Fibroblast of villous mesenchyme (primary cell): Measurements from ENCODE around the gene PPME1. TPM values are rescaled to one million over a fixed set of nuclear protein-coding genes. Genes with fewer than 3 reads are reported as not detected.

Source experiments
- DNase-seq: peaks from one replicate; pipeline ENCODE4 v3.0.0-alpha.2; 2010; ENCODE audit warnings: low read depth
- H3K4me3 ChIP-seq: 2 replicates; pipeline ENCODE4 v1.5.1; 2011; ENCODE audit warnings: low read depth, mild to moderate bottlenecking, low read length
- CTCF ChIP-seq: IDR thresholded peaks from 2 replicates; pipeline ENCODE4 v1.5.1; 2012; ENCODE audit warnings: low read depth, mild to moderate bottlenecking, low read length; ENCODE audit not compliant: insufficient read depth
- total RNA-seq: library from RNA; depleted of rRNA; stranded (reverse); fragments of >200 nt; gene quantifications from 2 replicates; pipeline ENCODE4 v1.2.3, GENCODE V29; 2012

PPME1 gene
- total RNA-seq, 1 donor = 165 TPM

GRCh38 chr11:74269161-74269811, 98.2 kb downstream of the PPME1 start:
- no peak for TF ChIP-seq CTCF
- DNase-seq = peak; percentile 93
- no peak overlapping the region for H3K4me3 ChIP-seq

- no peak for DNase-seq
- H3K4me3 ChIP-seq = no peak overlapping the region
- TF ChIP-seq CTCF = no peak
Measured at GRCh38 chr11:74272276-74272675, 101.2 kb downstream of the PPME1 start.

GRCh38 chr11:74276581-74276980, 105.5 kb downstream of the PPME1 start:
- DNase-seq = no peak
- no peak overlapping the region for H3K4me3 ChIP-seq
- no peak for TF ChIP-seq CTCF

- H3K4me3 ChIP-seq = no peak overlapping the region
- no peak for TF ChIP-seq CTCF
- DNase-seq = no peak
Measured at GRCh38 chr11:74278103-74278502, 107.0 kb downstream of the PPME1 start.

GRCh38 chr11:74278721-74279161, 107.7 kb downstream of the PPME1 start:
- H3K4me3 ChIP-seq = no peak overlapping the region
- DNase-seq = peak; percentile 98
- TF ChIP-seq CTCF = no peak

GRCh38 chr11:74279256-74279655, 108.2 kb downstream of the PPME1 start:
- DNase-seq = no peak
- H3K4me3 ChIP-seq = no peak overlapping the region
- TF ChIP-seq CTCF = no peak

DNA sequence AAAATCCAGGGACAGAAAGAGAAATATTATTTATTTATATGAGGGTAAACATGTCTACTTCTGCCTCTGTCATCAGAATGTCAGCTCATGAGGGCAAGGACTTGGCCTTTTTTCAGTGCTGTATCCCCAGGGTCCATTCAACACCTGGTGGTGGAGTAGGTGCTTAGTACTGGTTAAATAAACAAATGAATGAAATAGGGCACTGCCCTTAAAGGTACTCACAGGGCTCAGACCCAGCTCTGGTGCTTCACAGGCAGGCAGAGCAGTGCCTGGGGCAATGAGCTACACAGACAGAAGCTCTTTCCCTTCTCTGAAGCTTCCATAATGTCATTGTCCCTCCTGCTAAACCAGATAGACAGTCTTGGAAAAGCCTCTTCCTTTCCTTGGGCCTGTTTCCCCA, 109.4 kb downstream of the PPME1 start:
- no peak for DNase-seq
- no peak overlapping the region for H3K4me3 ChIP-seq
- TF ChIP-seq CTCF = no peak
